ENCODE measurements around the gene SNRPA.
"Not testable (repeated sequence)": the region's sequence is repeated elsewhere in the genome, so short reads cannot be mapped to it uniquely, and the experiment has no call there.

Gene SNRPA

DNA sequence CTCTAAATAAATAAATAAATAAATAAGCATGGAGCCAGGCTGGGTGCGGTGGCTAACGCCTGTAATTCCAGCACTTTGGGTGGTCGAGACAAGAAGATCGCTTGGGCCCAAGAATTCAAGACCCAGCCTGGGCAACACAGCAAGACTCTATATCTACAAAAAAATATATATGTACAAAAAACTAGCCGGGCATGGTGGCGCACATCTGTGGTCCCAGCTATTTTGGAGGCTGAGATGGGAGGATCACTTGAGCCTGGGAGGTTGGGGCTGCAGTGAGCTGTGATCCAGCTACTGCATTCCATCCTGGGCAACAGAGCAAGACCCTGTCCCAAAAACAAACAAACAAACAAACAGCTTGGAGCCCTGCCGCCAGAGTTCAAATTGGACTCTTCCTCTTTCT is 3.5 kb upstream of the SNRPA start:
- no peak for DNase-seq

DNA sequence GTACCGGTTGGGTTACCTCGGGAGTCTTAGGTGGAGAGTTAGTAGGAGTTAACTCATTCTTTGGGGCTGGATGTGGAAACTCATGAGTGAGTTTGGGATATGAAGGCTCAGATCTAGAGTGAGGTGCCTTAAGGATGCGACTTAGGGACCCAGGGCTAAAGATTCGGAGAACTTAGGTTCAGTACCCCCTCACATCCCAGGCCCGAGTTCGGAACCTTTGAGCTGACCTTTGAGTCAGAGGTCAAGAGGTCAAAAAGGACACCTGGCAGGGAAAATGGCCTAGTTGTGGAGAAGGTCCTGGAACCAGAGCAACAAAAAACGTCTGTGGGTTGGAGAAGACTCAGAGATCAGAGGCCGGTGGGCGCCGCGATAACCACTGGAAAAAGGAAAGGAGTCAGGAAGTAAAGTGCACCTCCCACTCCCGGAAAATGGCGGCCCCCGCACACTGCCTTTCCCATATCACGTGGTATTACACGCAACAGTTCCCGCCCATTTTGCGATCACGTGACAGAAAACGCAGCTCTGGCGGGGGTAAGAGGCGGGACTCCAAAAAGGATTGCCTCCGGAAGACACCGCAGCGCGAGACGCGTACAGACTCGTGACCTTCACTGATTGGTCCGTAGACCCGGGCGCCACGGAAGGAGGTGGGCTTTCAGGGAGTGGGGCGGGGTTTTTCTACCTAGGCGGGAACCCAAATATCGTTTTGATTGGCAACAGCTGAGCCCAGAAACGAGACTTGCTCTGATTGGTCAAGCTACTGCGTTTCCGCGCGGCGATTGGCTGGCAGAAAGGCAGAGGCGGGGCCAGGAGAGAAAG is 737 bp upstream of the SNRPA start, which contains the start of gene ACTMAP:
Gene ACTMAP, minus strand, starts transcription at position 420 of the 816 bp plus-strand sequence. CDS start 674 bp downstream, outside the sequence.
- DNase-seq = peak; percentile 100

- peak; percentile 55 for DNase-seq
Observed at GRCh38 chr19:40752257-40752781, 1.3 kb downstream of the SNRPA start.

- DNase-seq = peak; percentile 86
Observed at GRCh38 chr19:40754611-40755247, 3.7 kb downstream of the SNRPA start.

DNA sequence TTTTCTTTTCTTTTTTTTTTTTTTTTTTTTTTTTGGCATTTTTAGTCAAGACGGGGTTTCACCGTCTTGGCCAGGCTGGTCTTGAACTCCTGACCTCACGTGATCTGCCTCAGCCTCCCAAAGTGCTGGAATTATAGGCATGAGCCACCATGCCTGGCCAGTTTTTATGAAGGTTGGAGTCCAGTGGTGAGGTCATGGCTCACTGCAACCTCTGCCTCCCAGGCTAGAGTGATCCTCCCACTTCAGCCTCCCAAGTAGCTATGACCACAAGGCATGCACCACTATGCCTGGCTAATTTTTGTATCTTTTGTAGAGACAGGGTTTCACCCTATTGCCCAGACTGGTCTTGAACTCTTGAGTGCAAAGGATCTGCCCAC is 4.2 kb downstream of the SNRPA start:
- DNase-seq = no peak

DNA sequence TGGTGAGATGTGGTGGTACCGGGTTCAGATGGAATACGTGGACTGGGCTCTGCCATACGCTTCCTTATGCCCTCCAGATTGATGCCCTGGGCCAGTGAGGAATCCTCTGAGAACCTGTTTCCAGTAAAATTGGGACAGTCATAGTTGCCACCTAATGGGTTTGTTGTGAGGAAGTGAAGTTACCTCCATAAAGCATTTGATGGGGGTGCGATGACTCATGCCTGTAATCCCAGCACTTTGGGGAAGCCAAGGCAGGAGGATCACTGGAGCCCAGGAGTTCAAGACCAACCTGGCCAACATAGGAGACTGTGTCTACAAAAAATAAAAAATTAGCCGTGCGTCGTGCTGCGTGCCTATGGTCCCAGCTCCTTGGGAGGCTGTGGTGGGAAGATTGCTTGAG is 4.8 kb downstream of the SNRPA start:
- no peak for DNase-seq

GRCh38 chr19:40756502-40757110 is 5.6 kb downstream of the SNRPA start:
- DNase-seq = no peak

GRCh38 chr19:40758491-40758890 is 7.5 kb downstream of the SNRPA start:
- DNase-seq = no peak

- no peak for DNase-seq
Observed at GRCh38 chr19:40759352-40759751, 8.3 kb downstream of the SNRPA start.

DNA sequence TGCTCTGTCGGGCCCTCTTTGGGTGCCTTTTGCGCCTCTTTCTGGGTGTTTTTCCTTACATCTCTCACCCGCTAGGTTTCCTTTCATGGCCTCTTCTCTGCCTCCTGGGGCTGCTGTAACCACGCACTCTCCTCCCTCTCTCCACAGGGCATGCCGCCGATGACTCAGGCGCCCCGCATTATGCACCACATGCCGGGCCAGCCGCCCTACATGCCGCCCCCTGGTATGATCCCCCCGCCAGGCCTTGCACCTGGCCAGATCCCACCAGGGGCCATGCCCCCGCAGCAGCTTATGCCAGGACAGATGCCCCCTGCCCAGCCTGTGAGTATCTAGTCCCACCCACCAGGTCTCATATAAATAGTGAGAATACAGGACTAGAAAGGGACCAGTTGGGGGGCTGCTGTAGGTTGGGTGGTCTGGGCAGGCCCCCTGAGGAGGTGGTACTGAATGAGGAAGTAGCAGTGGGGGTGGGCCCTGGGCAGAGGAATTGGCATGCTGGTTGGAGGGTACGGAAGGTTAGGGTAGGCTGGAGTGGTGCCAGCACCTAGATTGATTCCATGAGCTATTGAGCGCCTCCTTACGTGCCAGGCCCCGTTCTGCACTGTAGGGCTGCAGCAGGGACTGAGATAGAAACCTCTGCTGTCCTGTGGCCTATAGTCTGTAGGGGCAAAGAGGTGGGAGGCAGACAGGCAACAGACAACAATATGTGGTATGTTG is 11.9 kb downstream of the SNRPA start:
- no peak for DNase-seq

DNA sequence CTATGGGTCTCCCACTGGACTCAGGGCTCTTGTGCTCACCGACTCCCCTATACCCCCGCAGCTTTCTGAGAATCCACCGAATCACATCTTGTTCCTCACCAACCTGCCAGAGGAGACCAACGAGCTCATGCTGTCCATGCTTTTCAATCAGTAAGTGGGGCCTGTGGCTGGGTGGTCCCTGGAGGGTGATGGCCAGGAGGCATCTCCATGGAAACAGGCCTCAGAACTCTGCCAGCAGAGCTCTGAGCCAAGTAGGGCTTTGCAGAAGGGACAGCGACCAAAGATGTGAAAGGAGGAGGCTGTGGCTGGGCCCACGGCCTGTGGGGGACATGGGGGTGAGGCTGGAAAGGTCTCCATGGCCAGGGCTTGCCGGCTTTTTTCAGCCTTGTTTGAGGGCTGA is 12.5 kb downstream of the SNRPA start:
- no peak for DNase-seq

- no peak for DNase-seq
Observed at GRCh38 chr19:40763963-40764362, 13.0 kb downstream of the SNRPA start.

GRCh38 chr19:40766385-40766784 is 15.4 kb downstream of the SNRPA start:
- DNase-seq = not testable (repeated sequence)

GRCh38 chr19:40768869-40769268 is 17.9 kb downstream of the SNRPA start:
- peak; percentile 31 for DNase-seq

- DNase-seq = not testable (repeated sequence)
Observed at GRCh38 chr19:40771101-40771862, 20.3 kb downstream of the SNRPA start.

DNA sequence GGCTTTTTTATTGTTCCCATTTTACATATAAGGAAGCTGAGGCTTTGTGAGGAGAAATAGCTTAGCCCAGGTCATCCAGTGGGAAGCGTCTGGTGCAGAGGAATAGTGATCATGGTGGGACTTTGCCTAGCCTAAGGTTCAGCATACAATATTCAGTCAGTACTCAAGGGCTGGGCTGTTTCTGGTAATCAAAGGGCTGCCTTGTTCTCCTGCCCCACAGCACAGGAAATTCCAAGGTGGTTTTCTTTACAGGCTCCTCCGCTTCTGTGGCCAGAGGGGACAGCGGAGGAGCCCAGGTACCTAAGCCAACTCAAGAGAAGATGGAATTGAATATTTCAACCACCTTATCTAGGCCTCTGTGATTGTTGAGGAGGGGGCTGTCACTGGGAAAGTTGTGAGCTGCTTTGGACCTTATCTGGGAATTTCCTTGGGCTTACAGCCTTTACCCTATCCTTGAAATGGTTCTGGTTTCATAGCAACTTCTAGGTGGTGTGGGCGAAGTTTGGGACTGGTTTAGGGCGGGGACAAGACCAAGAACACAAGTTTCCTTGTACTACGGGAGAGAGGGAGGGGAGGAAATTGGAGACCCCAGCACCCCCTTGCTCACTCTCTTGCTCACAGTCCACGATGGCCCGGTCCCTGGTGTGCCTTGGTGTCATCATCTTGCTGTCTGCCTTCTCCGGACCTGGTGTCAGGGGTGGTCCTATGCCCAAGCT is 24.1 kb downstream of the SNRPA start, which contains the start of gene MIA:
Gene MIA, plus strand, starts transcription at position 606 of the 716 bp plus-strand sequence. Its CDS starts 22 bp downstream, at position 628.
- DNase-seq = no peak

DNA sequence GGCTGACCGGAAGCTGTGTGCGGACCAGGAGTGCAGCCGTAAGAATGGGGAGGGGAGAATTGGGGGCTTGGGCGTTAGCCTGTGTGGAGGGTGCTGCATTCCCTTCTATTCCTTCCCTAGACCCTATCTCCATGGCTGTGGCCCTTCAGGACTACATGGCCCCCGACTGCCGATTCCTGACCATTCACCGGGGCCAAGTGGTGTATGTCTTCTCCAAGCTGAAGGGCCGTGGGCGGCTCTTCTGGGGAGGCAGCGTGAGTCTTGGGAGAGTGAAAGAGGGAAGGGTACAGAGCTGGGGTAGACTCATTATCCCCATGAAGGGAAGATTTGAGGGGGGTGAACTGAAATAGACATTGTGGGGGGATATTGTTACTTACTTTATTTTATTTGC is 24.6 kb downstream of the SNRPA start:
- DNase-seq = no peak

- DNase-seq = no peak
Observed at GRCh38 chr19:40776364-40776763, 25.4 kb downstream of the SNRPA start.

DNA sequence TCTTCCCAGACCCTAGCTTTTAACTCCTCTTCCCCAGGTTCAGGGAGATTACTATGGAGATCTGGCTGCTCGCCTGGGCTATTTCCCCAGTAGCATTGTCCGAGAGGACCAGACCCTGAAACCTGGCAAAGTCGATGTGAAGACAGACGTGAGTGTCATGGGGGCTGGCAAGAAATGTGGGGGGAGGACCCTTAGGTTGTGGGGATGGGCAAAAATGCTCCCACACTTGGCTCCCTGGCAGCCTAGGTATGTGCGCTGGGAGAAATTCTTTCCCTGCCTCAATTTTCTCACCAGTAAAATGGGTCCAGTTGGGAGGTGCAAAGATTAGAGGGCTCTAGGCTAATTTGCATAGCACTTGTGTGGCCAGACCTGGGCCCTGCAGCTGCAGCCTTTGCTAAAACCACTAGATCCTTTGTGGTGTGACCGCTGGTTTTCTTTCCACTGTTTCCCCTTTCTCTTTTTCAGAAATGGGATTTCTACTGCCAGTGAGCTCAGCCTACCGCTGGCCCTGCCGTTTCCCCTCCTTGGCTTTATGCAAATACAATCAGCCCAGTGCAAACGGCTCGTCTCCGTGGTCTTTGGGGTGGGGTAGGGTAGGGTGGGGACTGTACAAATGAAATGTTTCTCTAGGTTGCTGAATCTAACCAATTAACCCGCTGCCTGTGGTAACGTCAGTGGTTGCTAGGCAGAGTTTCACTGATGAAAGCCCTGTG is 26.1 kb downstream of the SNRPA start:
- DNase-seq = peak; percentile 97

DNA sequence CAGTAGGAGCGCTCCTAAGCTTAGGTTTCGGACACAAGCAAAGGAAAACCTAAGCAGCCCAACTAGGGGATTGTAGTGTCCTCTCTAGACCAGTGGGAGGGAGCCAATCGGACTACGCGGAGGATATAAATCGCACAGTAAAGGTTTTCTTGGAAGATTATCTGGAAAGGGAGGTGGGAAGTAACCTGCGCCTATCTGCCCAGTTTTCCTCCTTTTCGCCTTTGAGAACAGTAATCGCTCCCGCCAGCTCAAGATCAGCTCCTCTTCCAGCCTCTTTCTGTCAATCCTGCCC is 26.6 kb downstream of the SNRPA start:
- no peak for DNase-seq

Data from suppressor macrophage treated with lipopolysaccharide for 4 hours (primary cell).